ENCODE results near the gene WDR55. TPM values are rescaled to one million over a fixed set of nuclear protein-coding genes. Genes with fewer than 3 reads are reported as not detected.

WDR55 gene, protein sequence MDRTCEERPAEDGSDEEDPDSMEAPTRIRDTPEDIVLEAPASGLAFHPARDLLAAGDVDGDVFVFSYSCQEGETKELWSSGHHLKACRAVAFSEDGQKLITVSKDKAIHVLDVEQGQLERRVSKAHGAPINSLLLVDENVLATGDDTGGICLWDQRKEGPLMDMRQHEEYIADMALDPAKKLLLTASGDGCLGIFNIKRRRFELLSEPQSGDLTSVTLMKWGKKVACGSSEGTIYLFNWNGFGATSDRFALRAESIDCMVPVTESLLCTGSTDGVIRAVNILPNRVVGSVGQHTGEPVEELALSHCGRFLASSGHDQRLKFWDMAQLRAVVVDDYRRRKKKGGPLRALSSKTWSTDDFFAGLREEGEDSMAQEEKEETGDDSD
- total RNA-seq, result 10 to 100 TPM; 12.0 to 18.2 TPM
- polyA plus RNA-seq, result 10 to 100 TPM in 1 of 2 donors, 1 to 10 TPM in 1; 10.0 to 11.4 TPM

DNA sequence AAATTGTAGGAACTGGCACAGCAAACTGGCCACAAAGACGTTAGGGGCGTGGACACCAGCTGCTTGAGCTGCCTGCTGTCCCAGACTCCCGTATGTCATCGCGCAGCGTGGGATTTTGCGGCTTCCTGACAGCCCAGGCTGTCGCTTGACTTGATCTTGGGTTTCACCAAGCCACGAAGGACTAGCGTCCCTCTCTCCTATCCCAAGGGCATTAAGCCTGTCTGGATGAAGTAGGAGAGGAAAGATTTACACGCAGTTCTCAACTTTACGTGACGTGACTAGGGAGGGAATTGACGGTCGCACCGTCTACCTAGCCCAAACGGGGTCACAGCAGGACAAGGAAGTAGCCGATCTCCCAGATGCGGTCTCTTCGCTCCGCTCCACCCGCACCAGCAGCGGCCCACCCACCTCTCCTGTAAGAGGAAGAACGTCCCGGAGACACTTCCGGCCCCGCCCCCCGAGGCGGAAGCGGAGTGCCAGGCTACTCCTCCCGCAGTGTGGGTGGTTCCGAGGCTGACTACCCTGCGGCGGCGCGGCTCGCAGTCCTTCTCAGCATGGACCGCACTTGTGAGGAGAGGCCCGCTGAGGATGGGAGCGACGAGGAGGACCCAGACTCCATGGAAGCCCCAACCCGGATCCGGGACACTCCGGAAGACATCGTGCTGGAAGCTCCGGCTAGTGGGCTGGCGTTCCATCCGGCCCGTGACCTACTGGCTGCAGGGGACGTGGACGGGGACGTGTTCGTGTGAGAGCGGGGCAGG is at the start of gene WDR55:
WDR55 (plus strand) TSS at position 546 of the 761 bp plus-strand sequence; CDS start at position 555, 9 bp downstream.
- Histone ChIP-seq H3K9me3 (ENCODE audit: control insufficient read depth in 4 of 4, low read length in 3 of 4) (no peaks in the 10 kb centered on the region), H3K4me3 (ENCODE audit: low read depth in 1 of 3, low read length in 3 of 3) (peak within 1 kb of the TSS; percentile 87 to 99 (median 95)), H3K27ac (ENCODE audit: low read depth in 1 of 2, low read length in 2 of 2) (peak within 1 kb of the TSS; percentile 85 to 95), H3K36me3 (ENCODE audit: control insufficient read depth in 4 of 4, insufficient read depth in 3 of 4, low read depth in 1 of 4, low read length in 3 of 4) (peaks cover 3 to 52% (median 44%) of the 10 kb centered on the region in 4 donors), H3K9ac (ENCODE audit: low read depth in 1 of 2, low read length in 2 of 2) (peak within 1 kb of the TSS; percentile 81 to 89), H3K4me1 (ENCODE audit: control insufficient read depth in 4 of 4, insufficient read depth in 4 of 4, low read length in 3 of 4) (peaks cover 2 to 18% (median 9%) of the 10 kb centered on the region in 4 donors), H3K27me3 (ENCODE audit: control insufficient read depth in 4 of 4, insufficient read depth in 4 of 4, low read length in 3 of 4) (no peaks in the 10 kb centered on the region)
- under 1% methylated on average over 54 of the region's 54 CpGs for WGBS
- peak; percentile 95 for DNase-seq (ENCODE audit: low spot score)
- TF ChIP-seq HNF4A (conservative IDR thresholded peaks at IDR 0.05), result peak in 1 of 2 donors; percentile 2
- peak; percentile 85 to 93 for TF ChIP-seq RXRA (IDR thresholded peaks at IDR 0.05)
- TF ChIP-seq HNF4G (IDR thresholded peaks at IDR 0.05), result no peak
- peak; percentile 52 for TF ChIP-seq TAF1 (conservative IDR thresholded peaks at IDR 0.05)
- TF ChIP-seq, protein P1, sequence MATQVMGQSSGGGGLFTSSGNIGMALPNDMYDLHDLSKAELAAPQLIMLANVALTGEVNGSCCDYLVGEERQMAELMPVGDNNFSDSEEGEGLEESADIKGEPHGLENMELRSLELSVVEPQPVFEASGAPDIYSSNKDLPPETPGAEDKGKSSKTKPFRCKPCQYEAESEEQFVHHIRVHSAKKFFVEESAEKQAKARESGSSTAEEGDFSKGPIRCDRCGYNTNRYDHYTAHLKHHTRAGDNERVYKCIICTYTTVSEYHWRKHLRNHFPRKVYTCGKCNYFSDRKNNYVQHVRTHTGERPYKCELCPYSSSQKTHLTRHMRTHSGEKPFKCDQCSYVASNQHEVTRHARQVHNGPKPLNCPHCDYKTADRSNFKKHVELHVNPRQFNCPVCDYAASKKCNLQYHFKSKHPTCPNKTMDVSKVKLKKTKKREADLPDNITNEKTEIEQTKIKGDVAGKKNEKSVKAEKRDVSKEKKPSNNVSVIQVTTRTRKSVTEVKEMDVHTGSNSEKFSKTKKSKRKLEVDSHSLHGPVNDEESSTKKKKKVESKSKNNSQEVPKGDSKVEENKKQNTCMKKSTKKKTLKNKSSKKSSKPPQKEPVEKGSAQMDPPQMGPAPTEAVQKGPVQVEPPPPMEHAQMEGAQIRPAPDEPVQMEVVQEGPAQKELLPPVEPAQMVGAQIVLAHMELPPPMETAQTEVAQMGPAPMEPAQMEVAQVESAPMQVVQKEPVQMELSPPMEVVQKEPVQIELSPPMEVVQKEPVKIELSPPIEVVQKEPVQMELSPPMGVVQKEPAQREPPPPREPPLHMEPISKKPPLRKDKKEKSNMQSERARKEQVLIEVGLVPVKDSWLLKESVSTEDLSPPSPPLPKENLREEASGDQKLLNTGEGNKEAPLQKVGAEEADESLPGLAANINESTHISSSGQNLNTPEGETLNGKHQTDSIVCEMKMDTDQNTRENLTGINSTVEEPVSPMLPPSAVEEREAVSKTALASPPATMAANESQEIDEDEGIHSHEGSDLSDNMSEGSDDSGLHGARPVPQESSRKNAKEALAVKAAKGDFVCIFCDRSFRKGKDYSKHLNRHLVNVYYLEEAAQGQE (IDR thresholded peaks at IDR 0.05), result no peak
- TF ChIP-seq NR2F2 (IDR thresholded peaks at IDR 0.05), result peak; percentile 78
- TF ChIP-seq, protein P2, sequence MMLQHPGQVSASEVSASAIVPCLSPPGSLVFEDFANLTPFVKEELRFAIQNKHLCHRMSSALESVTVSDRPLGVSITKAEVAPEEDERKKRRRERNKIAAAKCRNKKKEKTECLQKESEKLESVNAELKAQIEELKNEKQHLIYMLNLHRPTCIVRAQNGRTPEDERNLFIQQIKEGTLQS (IDR thresholded peaks at IDR 0.05), result peak; percentile 48
- TF ChIP-seq EGR1 (IDR thresholded peaks at IDR 0.05; ENCODE audit: low read depth in 2 of 2), result peak; percentile 94 to 95
- no peak for TF ChIP-seq FOXA2 (IDR thresholded peaks at IDR 0.05)
- peak; percentile 90 to 96 for TF ChIP-seq GABPA (IDR thresholded peaks at IDR 0.05 in 1 of 2, conservative IDR thresholded peaks at IDR 0.05 in 1 of 2)
- no peak for TF ChIP-seq FOXA1 (IDR thresholded peaks at IDR 0.05)
- no peak for TF ChIP-seq JUND (IDR thresholded peaks at IDR 0.05)
- peak; percentile 77 for TF ChIP-seq SP1 (IDR thresholded peaks at IDR 0.05)
- TF ChIP-seq, protein P3, sequence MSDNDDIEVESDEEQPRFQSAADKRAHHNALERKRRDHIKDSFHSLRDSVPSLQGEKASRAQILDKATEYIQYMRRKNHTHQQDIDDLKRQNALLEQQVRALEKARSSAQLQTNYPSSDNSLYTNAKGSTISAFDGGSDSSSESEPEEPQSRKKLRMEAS (IDR thresholded peaks at IDR 0.05), result peak; percentile 99
- peak; percentile 55 for TF ChIP-seq YY1 (IDR thresholded peaks at IDR 0.05)
- TF ChIP-seq, protein P4, sequence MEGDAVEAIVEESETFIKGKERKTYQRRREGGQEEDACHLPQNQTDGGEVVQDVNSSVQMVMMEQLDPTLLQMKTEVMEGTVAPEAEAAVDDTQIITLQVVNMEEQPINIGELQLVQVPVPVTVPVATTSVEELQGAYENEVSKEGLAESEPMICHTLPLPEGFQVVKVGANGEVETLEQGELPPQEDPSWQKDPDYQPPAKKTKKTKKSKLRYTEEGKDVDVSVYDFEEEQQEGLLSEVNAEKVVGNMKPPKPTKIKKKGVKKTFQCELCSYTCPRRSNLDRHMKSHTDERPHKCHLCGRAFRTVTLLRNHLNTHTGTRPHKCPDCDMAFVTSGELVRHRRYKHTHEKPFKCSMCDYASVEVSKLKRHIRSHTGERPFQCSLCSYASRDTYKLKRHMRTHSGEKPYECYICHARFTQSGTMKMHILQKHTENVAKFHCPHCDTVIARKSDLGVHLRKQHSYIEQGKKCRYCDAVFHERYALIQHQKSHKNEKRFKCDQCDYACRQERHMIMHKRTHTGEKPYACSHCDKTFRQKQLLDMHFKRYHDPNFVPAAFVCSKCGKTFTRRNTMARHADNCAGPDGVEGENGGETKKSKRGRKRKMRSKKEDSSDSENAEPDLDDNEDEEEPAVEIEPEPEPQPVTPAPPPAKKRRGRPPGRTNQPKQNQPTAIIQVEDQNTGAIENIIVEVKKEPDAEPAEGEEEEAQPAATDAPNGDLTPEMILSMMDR (IDR thresholded peaks at IDR 0.05; ENCODE audit: low read depth, low read length, missing input control), result no peak
- TF ChIP-seq, protein P5, sequence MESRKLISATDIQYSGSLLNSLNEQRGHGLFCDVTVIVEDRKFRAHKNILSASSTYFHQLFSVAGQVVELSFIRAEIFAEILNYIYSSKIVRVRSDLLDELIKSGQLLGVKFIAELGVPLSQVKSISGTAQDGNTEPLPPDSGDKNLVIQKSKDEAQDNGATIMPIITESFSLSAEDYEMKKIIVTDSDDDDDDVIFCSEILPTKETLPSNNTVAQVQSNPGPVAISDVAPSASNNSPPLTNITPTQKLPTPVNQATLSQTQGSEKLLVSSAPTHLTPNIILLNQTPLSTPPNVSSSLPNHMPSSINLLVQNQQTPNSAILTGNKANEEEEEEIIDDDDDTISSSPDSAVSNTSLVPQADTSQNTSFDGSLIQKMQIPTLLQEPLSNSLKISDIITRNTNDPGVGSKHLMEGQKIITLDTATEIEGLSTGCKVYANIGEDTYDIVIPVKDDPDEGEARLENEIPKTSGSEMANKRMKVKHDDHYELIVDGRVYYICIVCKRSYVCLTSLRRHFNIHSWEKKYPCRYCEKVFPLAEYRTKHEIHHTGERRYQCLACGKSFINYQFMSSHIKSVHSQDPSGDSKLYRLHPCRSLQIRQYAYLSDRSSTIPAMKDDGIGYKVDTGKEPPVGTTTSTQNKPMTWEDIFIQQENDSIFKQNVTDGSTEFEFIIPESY (IDR thresholded peaks at IDR 0.05), result no peak
- peak; percentile 34 to 63 for TF ChIP-seq RAD21 (IDR thresholded peaks at IDR 0.05)

Measured in liver (tissue), 9 donors.